ENCODE results near the gene NHEJ1.
A peak's percentile ranks its signal among the peaks of the same experiment; 100 is the strongest.

The NHEJ1 gene

GRCh38 chr2:219123356-219124135 lies 37.1 kb downstream of the NHEJ1 start:
- DNase-seq (ENCODE audit: low read depth in 2 of 2) = no peak

- DNase-seq (ENCODE audit: low read depth in 2 of 2) = no peak
Observed at GRCh38 chr2:219122202-219122980, 38.2 kb downstream of the NHEJ1 start.

- no peak for DNase-seq (ENCODE audit: low read depth in 2 of 2)
Observed at GRCh38 chr2:219120082-219120481, 40.5 kb downstream of the NHEJ1 start.

GRCh38 chr2:219119422-219120043 lies 41.1 kb downstream of the NHEJ1 start:
- peak; percentile 32 to 50 for DNase-seq (ENCODE audit: low read depth in 2 of 2)

- no peak for DNase-seq (ENCODE audit: low read depth in 2 of 2)
Observed at GRCh38 chr2:219118504-219118903, 42.1 kb downstream of the NHEJ1 start.

GRCh38 chr2:219116776-219117646 lies 43.6 kb downstream of the NHEJ1 start:
- DNase-seq (ENCODE audit: low read depth in 2 of 2) = no peak

- no peak for DNase-seq (ENCODE audit: low read depth in 2 of 2)
Observed at GRCh38 chr2:219112651-219113338, 47.8 kb downstream of the NHEJ1 start.

GRCh38 chr2:219112062-219112406 lies 48.6 kb downstream of the NHEJ1 start:
- no peak for DNase-seq (ENCODE audit: low read depth in 2 of 2)

GRCh38 chr2:219111375-219112061 lies 49.1 kb downstream of the NHEJ1 start:
- DNase-seq (ENCODE audit: low read depth in 2 of 2) = no peak

GRCh38 chr2:219109471-219109870 lies 51.1 kb downstream of the NHEJ1 start:
- DNase-seq (ENCODE audit: low read depth in 2 of 2) = peak; percentile 23 to 31

GRCh38 chr2:219107758-219108157 lies 52.9 kb downstream of the NHEJ1 start:
- DNase-seq (ENCODE audit: low read depth in 2 of 2) = no peak

GRCh38 chr2:219106251-219106650 lies 54.4 kb downstream of the NHEJ1 start:
- DNase-seq (ENCODE audit: low read depth in 2 of 2) = no peak

- no peak for DNase-seq (ENCODE audit: low read depth in 2 of 2)
Observed at GRCh38 chr2:219104107-219105035, 56.2 kb downstream of the NHEJ1 start.

- DNase-seq (ENCODE audit: low read depth in 2 of 2) = no peak
Observed at GRCh38 chr2:219099329-219099728, 61.3 kb downstream of the NHEJ1 start.

- DNase-seq (ENCODE audit: low read depth in 2 of 2) = no peak
Observed at GRCh38 chr2:219095406-219095935, 65.1 kb downstream of the NHEJ1 start.

GRCh38 chr2:219094171-219094570 lies 66.4 kb downstream of the NHEJ1 start:
- no peak for DNase-seq (ENCODE audit: low read depth in 2 of 2)

- DNase-seq (ENCODE audit: low read depth in 2 of 2) = no peak
Observed at GRCh38 chr2:219090436-219091299, 69.9 kb downstream of the NHEJ1 start.

- no peak for DNase-seq (ENCODE audit: low read depth in 2 of 2)
Observed at GRCh38 chr2:219089330-219089729, 71.3 kb downstream of the NHEJ1 start.
